ENCODE results near the gene CST8. TPM values are rescaled to one million over a fixed set of nuclear protein-coding genes. Genes with fewer than 3 reads are reported as not detected.

The CST8 gene
- total and polyA plus RNA-seq, 8 donors: not detected

DNA sequence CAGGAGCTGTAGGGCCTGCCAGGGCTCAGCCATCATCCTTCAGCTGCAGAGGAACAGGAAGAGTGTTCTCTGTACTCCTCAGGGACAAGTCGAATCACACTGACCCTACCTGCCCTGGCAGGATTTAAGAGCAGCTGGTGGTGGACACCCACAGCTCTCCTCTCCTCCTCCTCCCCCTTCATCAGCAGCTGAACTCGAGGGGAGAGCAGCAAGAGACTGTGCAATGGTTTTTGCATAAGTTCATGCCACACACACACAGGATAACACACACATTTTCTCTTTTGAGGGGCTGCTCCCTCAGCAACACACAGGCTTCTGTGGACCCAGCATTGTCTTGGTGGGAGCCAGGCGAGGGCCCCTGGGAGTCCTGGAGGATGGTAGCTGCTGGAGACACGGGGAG, 38.1 kb upstream of the CST8 start, which contains the start of gene CST11:
CST11 (minus strand) TSS at position 101 of the 400 bp plus-strand sequence; CDS start at position 36, 65 bp downstream.
- TF ChIP-seq, protein P1, sequence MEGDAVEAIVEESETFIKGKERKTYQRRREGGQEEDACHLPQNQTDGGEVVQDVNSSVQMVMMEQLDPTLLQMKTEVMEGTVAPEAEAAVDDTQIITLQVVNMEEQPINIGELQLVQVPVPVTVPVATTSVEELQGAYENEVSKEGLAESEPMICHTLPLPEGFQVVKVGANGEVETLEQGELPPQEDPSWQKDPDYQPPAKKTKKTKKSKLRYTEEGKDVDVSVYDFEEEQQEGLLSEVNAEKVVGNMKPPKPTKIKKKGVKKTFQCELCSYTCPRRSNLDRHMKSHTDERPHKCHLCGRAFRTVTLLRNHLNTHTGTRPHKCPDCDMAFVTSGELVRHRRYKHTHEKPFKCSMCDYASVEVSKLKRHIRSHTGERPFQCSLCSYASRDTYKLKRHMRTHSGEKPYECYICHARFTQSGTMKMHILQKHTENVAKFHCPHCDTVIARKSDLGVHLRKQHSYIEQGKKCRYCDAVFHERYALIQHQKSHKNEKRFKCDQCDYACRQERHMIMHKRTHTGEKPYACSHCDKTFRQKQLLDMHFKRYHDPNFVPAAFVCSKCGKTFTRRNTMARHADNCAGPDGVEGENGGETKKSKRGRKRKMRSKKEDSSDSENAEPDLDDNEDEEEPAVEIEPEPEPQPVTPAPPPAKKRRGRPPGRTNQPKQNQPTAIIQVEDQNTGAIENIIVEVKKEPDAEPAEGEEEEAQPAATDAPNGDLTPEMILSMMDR (IDR thresholded peaks at IDR 0.05): no peak
- DNase-seq: no peak
- no peak for FAIRE-seq
- no peaks in the 10 kb centered on the region for H3K27me3 ChIP-seq
- intact Hi-C loops (cut with DNase I): no loop called here
- H3K9me3 ChIP-seq: no peaks in the 10 kb centered on the region
- H3K36me3 ChIP-seq: no peaks in the 10 kb centered on the region
- no peak within 1 kb of the TSS for H3K4me3 ChIP-seq
- no peak for ATAC-seq
- H3K27ac ChIP-seq: no peak within 1 kb of the TSS
- no peaks in the 10 kb centered on the region for H3K4me1 ChIP-seq
- 29 to 34% methylated on average over 4 of the region's 4 CpGs for WGBS, 2 donors

- ATAC-seq (no peak), DNase-seq (no peak), FAIRE-seq (no peak)
- TF ChIP-seq, protein P1 (IDR thresholded peaks at IDR 0.05): no peak
- no peaks in the 10 kb centered on the region for H3K36me3 ChIP-seq
- H3K4me3 ChIP-seq: no peak overlapping the region
- H3K9me3 ChIP-seq: no peaks in the 10 kb centered on the region
- intact Hi-C loops (cut with DNase I): no loop called here
- H3K4me1 ChIP-seq: no peaks in the 10 kb centered on the region
- no peak overlapping the region for H3K27ac ChIP-seq
- 78 to 85% methylated on average over 15 of the region's 15 CpGs for WGBS, 2 donors
- H3K27me3 ChIP-seq: no peaks in the 10 kb centered on the region
Measured at GRCh38 chr20:23453549-23454543, 37.1 kb upstream of the CST8 start.

DNA sequence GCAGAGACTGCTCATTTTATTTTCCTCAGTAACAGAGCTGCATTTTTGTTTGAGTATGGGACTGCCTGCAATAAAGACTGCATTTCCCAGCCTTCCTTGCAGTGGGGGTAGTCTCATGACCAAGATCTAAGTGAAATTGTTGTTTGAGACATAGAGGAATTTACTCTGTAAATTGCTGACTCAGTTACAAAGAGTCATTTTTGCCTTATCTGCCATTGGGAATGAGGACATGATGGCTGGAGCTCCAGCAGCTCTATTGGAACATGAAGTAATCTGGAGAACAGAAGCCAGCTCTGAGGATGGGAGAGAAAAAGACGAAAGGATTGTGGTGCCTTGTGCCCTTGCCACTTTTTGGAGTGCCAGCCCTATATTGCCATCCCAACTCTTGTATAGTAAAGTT, 36.1 kb upstream of the CST8 start:
- Histone ChIP-seq H3K9me3 (no peaks in the 10 kb centered on the region), H3K27ac (no peak overlapping the region), H3K27me3 (no peaks in the 10 kb centered on the region), H3K4me3 (no peak overlapping the region), H3K4me1 (no peaks in the 10 kb centered on the region), H3K36me3 (no peaks in the 10 kb centered on the region)
- no peak for FAIRE-seq
- TF ChIP-seq, protein P1 (IDR thresholded peaks at IDR 0.05): no peak
- intact Hi-C loops (cut with DNase I): no loop called here
- DNase-seq: no peak
- WGBS, 2 donors: 78 to 82% methylated on average over 1 of the region's 1 CpG
- ATAC-seq: no peak

GRCh38 chr20:23455639-23456038, 35.3 kb upstream of the CST8 start:
- no peaks in the 10 kb centered on the region for H3K36me3 ChIP-seq
- H3K4me3 ChIP-seq: no peak overlapping the region
- no peaks in the 10 kb centered on the region for H3K27me3 ChIP-seq
- H3K9me3 ChIP-seq: no peaks in the 10 kb centered on the region
- ATAC-seq (no peak), DNase-seq (no peak), FAIRE-seq (no peak)
- H3K27ac ChIP-seq: no peak overlapping the region
- 79 to 84% methylated on average over 7 of the region's 7 CpGs for WGBS, 2 donors
- TF ChIP-seq, protein P1 (IDR thresholded peaks at IDR 0.05): no peak
- H3K4me1 ChIP-seq: no peaks in the 10 kb centered on the region
- intact Hi-C loops (cut with DNase I): no loop called here

DNA sequence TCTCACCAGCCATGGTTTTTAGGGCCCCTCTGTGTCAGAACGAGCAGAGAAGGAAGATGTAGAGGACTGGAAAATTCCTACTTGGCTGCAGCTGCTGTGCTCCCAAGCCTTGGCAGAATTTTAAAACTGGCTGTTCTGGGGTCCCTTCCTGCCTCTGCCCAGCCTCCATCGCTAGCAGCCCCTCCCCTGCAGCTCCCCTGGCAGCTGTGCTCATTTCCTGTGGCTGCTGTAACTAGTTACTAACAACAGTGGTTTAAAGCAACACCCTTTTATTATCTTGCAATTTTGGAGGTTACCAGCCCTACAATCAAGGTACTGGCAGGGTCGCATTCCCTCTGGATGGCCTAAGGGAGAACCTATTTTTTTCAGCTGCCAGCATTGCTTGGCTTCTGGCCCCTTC, 34.5 kb upstream of the CST8 start:
- intact Hi-C loops (cut with DNase I): no loop called here
- Histone ChIP-seq H3K4me1 (no peaks in the 10 kb centered on the region), H3K27ac (no peak overlapping the region), H3K27me3 (no peaks in the 10 kb centered on the region), H3K36me3 (no peaks in the 10 kb centered on the region), H3K9me3 (no peaks in the 10 kb centered on the region), H3K4me3 (no peak overlapping the region)
- 41 to 53% methylated on average over 3 of the region's 3 CpGs for WGBS, 2 donors
- no peak for ATAC-seq
- no peak for FAIRE-seq
- TF ChIP-seq, protein P1 (IDR thresholded peaks at IDR 0.05): no peak
- DNase-seq: no peak
